ENCODE data around the gene RBM22.
"Not testable (repeated sequence)": the region's sequence is repeated elsewhere in the genome, so short reads cannot be mapped to it uniquely, and the experiment has no call there.

Gene RBM22

DNA sequence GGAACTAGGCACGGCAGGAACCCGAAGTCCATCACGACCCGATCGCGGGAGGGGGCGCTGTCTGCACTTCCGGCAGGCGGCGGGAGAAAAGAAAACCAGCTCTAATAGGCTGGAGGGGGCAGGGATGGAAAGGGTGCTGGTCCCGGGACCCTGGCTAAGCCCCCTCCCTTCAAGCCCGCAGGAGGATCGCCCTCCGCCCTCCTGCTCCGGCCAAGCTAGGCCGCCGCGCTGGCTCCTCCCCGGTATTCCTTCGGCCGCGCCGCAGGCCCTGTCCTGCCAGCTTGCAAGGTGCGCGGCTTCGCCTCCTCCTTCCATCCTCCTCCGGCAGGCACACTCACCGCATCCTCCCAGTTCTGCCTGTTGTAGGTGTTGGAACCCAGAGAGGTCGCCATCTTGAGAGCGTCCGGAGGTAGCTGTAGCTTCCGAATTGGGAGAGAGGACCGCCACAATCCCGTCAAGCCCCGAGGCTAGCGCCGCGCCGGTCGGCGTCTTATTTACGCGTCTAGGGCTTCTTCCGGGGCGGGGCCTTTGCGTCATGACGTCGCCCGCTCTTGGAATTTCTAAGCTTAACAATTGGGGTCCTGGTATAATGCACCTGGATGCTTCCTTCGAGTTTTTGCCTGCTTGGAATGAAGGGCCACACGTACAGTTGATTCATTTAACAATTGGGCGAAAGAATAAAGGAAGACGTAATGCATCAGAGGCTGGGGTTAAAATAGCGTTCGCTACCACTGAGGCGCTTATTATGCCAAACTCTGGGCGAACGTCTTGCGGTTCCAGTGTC is at the start of gene RBM22:
Gene RBM22, minus strand, starts transcription at position 469 of the 784 bp plus-strand sequence. Its CDS starts 77 bp downstream, at position 392.
- H3K27me3 ChIP-seq (ENCODE audit: low read depth, low read length), result no peaks in the 10 kb centered on the region
- H3K9me3 ChIP-seq (ENCODE audit: control insufficient read depth in 1 of 2, low read length in 2 of 2), result no peaks in the 10 kb centered on the region

DNA sequence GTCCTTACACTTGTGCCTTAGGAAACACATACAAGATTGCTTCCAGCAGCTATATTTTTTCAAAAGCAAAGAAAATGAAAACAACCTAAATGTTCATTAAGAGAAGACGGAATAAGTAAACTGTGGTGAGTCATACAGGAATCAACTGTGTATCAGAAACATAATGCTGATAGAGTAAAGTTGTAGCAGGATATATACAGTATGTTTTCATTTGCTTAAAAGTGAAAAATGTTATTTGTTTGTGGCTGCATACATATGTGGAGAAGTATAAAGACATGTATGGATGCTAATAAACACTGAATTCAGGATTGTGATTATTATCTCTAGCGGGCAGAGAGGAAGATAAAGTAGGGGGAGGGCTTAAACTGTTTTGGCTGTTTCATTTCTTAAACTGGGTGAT is 49.6 kb upstream of the RBM22 start:
- H3K36me3 ChIP-seq (ENCODE audit: control insufficient read depth in 1 of 2, insufficient read depth in 2 of 2, low read length in 2 of 2), result peaks cover 34 to 45% of the 10 kb centered on the region in 2 donors
- peaks cover 0 to 9% of the 10 kb centered on the region in 2 donors for H3K4me1 ChIP-seq (ENCODE audit: control insufficient read depth in 1 of 2, insufficient read depth in 2 of 2, low read length in 2 of 2)
- no peak overlapping the region for H3K27ac ChIP-seq (ENCODE audit: low read length)

More for the DNA sequence above, at the start of gene RBM22:
- H3K27ac ChIP-seq (ENCODE audit: low read length), result peak within 1 kb of the TSS; percentile 94
- peaks cover 30 to 31% of the 10 kb centered on the region in 2 donors for H3K36me3 ChIP-seq (ENCODE audit: control insufficient read depth in 1 of 2, insufficient read depth in 2 of 2, low read length in 2 of 2)
- H3K4me3 ChIP-seq (ENCODE audit: low read depth in 1 of 2, low read length in 2 of 2), result peak within 1 kb of the TSS; percentile 79 to 90
- peaks cover 12 to 15% of the 10 kb centered on the region in 2 donors for H3K4me1 ChIP-seq (ENCODE audit: control insufficient read depth in 1 of 2, insufficient read depth in 2 of 2, low read length in 2 of 2)

DNA sequence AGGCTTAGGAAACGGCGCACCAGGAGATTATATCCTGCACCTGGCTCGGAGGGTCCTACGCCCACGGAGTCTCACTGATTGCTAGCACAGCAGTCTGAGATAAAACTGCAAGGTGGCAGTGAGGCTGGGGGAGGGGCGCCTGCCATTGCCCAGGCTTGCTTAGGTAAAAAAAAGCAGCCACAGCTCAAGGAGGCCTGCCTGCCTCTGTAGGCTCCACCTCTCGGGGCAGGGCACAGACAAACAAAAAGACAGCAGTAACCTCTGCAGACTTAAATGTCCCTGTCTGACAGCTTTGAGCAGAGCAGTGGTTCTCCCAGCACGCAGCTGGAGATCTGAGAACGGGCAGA is 42.3 kb upstream of the RBM22 start:
- H3K27me3 ChIP-seq (ENCODE audit: low read depth, low read length); H3K4me1 ChIP-seq (ENCODE audit: control insufficient read depth in 1 of 2, insufficient read depth in 2 of 2, low read length in 2 of 2); H3K27ac ChIP-seq (ENCODE audit: low read length); H3K4me3 ChIP-seq (ENCODE audit: low read depth in 1 of 2, low read length in 2 of 2); H3K9me3 ChIP-seq (ENCODE audit: control insufficient read depth in 1 of 2, low read length in 2 of 2): not testable (repeated sequence)
- H3K36me3 ChIP-seq (ENCODE audit: control insufficient read depth in 1 of 2, insufficient read depth in 2 of 2, low read length in 2 of 2), result peaks cover 11 to 23% of the 10 kb centered on the region in 2 donors

More for the DNA sequence above, 49.6 kb upstream of the RBM22 start:
- no peak overlapping the region for H3K4me3 ChIP-seq (ENCODE audit: low read depth in 1 of 2, low read length in 2 of 2)
- no peaks in the 10 kb centered on the region for H3K27me3 ChIP-seq (ENCODE audit: low read depth, low read length)
- no peaks in the 10 kb centered on the region for H3K9me3 ChIP-seq (ENCODE audit: control insufficient read depth in 1 of 2, low read length in 2 of 2)

DNA sequence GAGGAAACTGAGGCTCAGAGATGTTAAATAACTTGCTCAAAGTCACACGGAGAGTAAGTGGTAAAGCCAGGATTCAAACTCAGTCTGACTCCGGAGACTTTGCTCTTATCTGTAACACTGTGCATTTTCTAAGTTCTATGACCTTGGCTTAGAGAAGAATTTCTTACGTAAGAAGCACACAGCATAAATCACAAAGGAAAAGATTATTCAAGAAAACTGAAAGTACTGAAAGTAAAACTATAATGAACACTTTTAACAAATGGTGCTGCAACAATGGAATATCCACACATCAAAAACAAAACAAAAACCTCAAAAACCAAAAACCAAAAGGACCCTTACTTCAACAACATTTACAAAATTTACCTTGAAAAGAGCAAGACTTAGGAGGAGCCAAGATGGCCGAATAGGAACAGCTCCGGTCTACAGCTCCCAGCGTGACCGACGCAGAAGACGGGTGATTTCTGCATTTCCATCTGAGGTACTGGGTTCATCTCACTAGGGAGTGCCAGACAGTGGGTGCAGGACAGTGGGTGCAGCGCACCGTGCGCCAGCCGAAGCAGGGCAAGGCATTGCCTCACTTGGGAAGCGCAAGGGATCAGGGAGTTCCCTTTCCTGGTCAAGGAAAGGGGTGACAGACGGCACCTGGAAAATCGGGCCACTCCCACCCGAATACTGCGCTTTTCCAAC is 41.7 kb upstream of the RBM22 start:
- H3K4me1 ChIP-seq (ENCODE audit: control insufficient read depth in 1 of 2, insufficient read depth in 2 of 2, low read length in 2 of 2); H3K27ac ChIP-seq (ENCODE audit: low read length); H3K9me3 ChIP-seq (ENCODE audit: control insufficient read depth in 1 of 2, low read length in 2 of 2); H3K4me3 ChIP-seq (ENCODE audit: low read depth in 1 of 2, low read length in 2 of 2); H3K27me3 ChIP-seq (ENCODE audit: low read depth, low read length): not testable (repeated sequence)
- H3K36me3 ChIP-seq (ENCODE audit: control insufficient read depth in 1 of 2, insufficient read depth in 2 of 2, low read length in 2 of 2), result peaks cover 11 to 23% of the 10 kb centered on the region in 2 donors

DNA sequence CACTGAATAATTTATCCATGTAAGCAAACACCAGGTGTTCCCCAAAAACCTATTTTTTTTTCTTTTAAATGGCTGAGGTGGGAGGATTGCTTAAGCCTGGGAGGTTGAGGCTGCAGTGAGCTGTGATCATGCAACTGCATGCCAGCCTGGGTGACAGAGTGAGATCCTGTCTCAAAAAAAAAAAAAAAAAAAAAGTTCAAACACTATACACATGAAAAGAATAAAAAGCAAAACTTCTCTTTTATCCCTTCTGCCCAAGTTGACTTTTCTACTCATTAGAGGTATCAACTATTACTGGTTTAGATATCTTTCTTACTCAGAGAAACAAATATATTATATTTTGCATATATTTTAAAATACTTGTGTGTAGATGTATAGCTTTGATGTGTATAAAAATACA is 40.1 kb upstream of the RBM22 start:
- no peaks in the 10 kb centered on the region for H3K27me3 ChIP-seq (ENCODE audit: low read depth, low read length)
- peaks cover 11 to 34% of the 10 kb centered on the region in 2 donors for H3K36me3 ChIP-seq (ENCODE audit: control insufficient read depth in 1 of 2, insufficient read depth in 2 of 2, low read length in 2 of 2)
- H3K4me1 ChIP-seq (ENCODE audit: control insufficient read depth in 1 of 2, insufficient read depth in 2 of 2, low read length in 2 of 2), result no peaks in the 10 kb centered on the region
- no peak overlapping the region for H3K4me3 ChIP-seq (ENCODE audit: low read depth in 1 of 2, low read length in 2 of 2)
- no peaks in the 10 kb centered on the region for H3K9me3 ChIP-seq (ENCODE audit: control insufficient read depth in 1 of 2, low read length in 2 of 2)
- H3K27ac ChIP-seq (ENCODE audit: low read length), result no peak overlapping the region

DNA sequence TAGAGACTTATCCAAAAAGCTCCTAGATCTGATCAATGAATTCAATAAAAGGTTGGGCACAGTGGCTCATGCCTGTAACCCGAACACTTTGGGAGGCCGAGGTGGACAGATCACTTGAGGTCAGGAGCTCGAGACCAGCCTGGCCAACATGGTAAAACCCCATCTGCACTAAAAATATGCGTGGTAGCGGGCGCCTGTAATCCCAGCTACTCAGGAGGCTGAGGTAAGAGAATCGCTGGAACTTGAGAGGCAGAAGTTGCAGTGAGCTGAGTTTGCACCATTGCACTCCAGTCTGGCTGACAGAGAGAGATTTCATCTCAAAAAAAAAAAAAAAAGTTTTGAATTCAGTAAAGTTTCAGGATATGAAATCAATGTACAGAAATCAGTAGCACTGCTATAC is 38.0 kb upstream of the RBM22 start:
- no peaks in the 10 kb centered on the region for H3K9me3 ChIP-seq (ENCODE audit: control insufficient read depth in 1 of 2, low read length in 2 of 2)
- no peak overlapping the region for H3K4me3 ChIP-seq (ENCODE audit: low read depth in 1 of 2, low read length in 2 of 2)
- H3K36me3 ChIP-seq (ENCODE audit: control insufficient read depth in 1 of 2, insufficient read depth in 2 of 2, low read length in 2 of 2), result peaks cover 14 to 45% of the 10 kb centered on the region in 2 donors
- no peak overlapping the region for H3K27ac ChIP-seq (ENCODE audit: low read length)
- H3K4me1 ChIP-seq (ENCODE audit: control insufficient read depth in 1 of 2, insufficient read depth in 2 of 2, low read length in 2 of 2), result no peaks in the 10 kb centered on the region
- no peaks in the 10 kb centered on the region for H3K27me3 ChIP-seq (ENCODE audit: low read depth, low read length)

DNA sequence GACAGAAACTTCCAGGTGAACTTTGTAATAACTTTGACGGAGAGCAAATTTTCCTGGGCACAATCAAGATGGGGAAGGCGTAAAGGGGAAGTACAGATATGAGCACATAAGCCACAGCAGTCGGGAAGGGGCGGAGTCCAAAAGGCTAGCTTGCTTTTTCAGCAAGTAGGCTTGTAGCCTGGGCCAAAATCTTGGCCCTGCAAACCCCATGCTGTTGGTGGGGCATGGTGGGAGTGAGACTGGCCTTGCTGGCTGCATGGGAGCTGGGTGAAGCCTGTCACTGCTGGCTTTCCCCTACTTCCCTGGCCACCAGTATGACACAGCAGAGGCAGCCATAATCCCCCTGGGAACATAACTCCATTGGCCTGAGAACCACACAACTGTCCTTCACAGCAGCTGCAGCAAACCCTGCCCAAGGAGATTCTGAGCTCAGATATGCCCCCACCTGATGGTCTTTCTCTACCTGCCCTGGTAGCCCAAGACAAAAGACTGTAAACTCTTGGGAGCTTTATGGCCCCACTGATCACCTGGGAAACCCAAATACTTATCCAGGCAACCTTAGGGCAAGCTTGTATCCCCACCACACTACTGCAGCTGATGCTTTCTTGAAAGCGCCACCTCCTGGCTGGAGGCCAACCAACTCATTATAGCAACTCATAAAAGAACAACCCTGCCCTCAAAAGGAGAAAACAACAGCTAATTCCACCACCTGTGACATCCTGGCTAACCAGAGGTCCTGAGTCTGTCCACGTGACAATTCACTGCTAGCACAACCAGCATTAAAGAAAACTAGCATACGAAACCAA is 33.9 kb upstream of the RBM22 start:
- Histone ChIP-seq H3K4me3 (ENCODE audit: low read depth in 1 of 2, low read length in 2 of 2) (no peak overlapping the region), H3K27ac (ENCODE audit: low read length) (peak overlapping the region; percentile 78), H3K9me3 (ENCODE audit: control insufficient read depth in 1 of 2, low read length in 2 of 2) (no peaks in the 10 kb centered on the region), H3K36me3 (ENCODE audit: control insufficient read depth in 1 of 2, insufficient read depth in 2 of 2, low read length in 2 of 2) (peaks cover 32 to 62% of the 10 kb centered on the region in 2 donors), H3K4me1 (ENCODE audit: control insufficient read depth in 1 of 2, insufficient read depth in 2 of 2, low read length in 2 of 2) (no peaks in the 10 kb centered on the region), H3K27me3 (ENCODE audit: low read depth, low read length) (no peaks in the 10 kb centered on the region)

DNA sequence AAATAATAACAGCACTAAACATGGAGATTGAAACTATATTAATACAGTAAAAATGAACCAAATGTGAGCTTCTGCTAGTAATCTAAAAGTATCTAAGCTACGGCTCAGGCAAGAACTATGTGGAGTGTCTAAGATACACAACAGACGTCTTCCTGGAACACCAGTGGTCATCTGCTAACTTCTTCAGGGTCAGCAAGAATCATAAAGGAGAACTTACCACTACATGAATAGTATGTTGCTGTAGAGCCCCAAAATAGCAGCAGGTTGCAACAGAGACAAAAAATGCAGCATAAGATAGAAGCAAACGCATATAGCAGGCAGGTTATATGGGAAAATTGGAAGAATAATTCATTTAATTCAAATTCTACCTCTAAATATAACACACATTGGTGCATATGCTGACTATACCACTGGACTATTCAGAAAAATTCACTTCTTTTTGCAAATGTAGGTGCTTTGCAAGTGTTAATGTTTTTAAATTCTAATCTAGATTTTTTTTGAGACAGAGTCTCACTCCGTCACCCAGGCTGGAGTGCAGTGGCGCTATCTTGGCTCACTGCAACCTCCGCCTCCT is 30.9 kb upstream of the RBM22 start:
- no peaks in the 10 kb centered on the region for H3K27me3 ChIP-seq (ENCODE audit: low read depth, low read length)
- no peak overlapping the region for H3K4me3 ChIP-seq (ENCODE audit: low read depth in 1 of 2, low read length in 2 of 2)
- no peaks in the 10 kb centered on the region for H3K4me1 ChIP-seq (ENCODE audit: control insufficient read depth in 1 of 2, insufficient read depth in 2 of 2, low read length in 2 of 2)
- H3K27ac ChIP-seq (ENCODE audit: low read length), result no peak overlapping the region
- H3K9me3 ChIP-seq (ENCODE audit: control insufficient read depth in 1 of 2, low read length in 2 of 2), result no peaks in the 10 kb centered on the region
- H3K36me3 ChIP-seq (ENCODE audit: control insufficient read depth in 1 of 2, insufficient read depth in 2 of 2, low read length in 2 of 2), result peaks cover 42 to 61% of the 10 kb centered on the region in 2 donors

DNA sequence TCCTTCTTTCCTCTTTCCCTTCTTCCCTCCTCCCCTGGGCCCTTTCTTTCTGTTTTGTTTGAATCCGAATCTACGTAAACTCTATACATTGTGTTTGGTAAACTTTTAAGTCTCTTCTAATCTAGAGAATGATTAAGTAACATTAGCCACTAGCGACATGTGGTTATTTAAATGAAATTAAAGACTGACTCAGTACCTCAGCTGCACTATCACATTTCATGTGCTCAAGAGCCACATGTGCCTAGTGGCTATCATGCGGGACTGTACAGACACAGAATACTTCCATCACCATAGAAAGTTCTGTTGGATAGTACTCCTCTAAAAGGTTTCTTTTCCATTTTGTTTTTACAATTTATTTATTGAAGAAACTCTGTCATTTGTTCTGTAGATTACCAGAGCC is 29.0 kb upstream of the RBM22 start:
- H3K27ac ChIP-seq (ENCODE audit: low read length), result no peak overlapping the region
- H3K36me3 ChIP-seq (ENCODE audit: control insufficient read depth in 1 of 2, insufficient read depth in 2 of 2, low read length in 2 of 2), result peaks cover 42 to 60% of the 10 kb centered on the region in 2 donors
- H3K4me1 ChIP-seq (ENCODE audit: control insufficient read depth in 1 of 2, insufficient read depth in 2 of 2, low read length in 2 of 2), result no peaks in the 10 kb centered on the region
- H3K9me3 ChIP-seq (ENCODE audit: control insufficient read depth in 1 of 2, low read length in 2 of 2), result no peaks in the 10 kb centered on the region
- no peaks in the 10 kb centered on the region for H3K27me3 ChIP-seq (ENCODE audit: low read depth, low read length)
- no peak overlapping the region for H3K4me3 ChIP-seq (ENCODE audit: low read depth in 1 of 2, low read length in 2 of 2)

DNA sequence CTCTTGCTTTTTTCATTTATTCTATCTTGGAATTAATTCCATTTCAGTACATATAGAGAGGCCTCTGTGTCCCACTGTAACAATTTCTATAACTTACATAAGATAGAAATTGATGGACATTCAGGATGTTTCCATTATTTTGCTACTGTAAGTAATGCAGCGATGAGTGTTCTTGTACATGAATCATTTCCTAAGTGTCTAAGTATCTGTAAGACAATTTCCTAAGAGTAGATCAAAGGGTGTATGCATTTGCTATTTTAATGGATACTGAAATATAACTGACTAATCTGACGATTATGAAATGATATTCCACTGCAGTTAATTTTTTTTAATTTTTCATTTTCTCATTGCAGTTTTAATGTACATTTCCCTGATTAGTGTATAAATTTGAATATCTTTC is 23.0 kb upstream of the RBM22 start:
- Histone ChIP-seq H3K27ac (ENCODE audit: low read length) (no peak overlapping the region), H3K36me3 (ENCODE audit: control insufficient read depth in 1 of 2, insufficient read depth in 2 of 2, low read length in 2 of 2) (peaks cover 52 to 63% of the 10 kb centered on the region in 2 donors), H3K9me3 (ENCODE audit: control insufficient read depth in 1 of 2, low read length in 2 of 2) (no peaks in the 10 kb centered on the region), H3K4me3 (ENCODE audit: low read depth in 1 of 2, low read length in 2 of 2) (no peak overlapping the region), H3K27me3 (ENCODE audit: low read depth, low read length) (no peaks in the 10 kb centered on the region), H3K4me1 (ENCODE audit: control insufficient read depth in 1 of 2, insufficient read depth in 2 of 2, low read length in 2 of 2) (no peaks in the 10 kb centered on the region)

DNA sequence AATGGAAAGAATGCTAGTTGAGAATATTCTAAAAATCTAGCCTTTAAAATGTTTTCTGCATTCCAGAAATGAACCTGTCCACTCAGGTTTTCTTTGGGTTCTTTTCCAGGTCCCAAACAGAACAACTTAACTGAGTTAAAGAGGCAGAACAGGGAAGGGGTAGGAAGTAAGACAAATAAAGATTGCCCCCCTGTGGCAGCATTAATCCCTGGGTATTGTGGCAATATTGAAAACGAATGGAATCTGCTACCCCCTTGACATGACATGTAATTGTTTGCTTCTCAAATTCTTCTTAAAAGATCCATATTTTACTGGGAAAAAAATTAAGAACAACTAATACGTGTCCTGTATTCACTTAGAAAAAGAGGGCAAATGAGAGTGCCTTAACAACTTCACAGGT is 9.3 kb upstream of the RBM22 start:
- no peaks in the 10 kb centered on the region for H3K9me3 ChIP-seq (ENCODE audit: control insufficient read depth in 1 of 2, low read length in 2 of 2)
- H3K27ac ChIP-seq (ENCODE audit: low read length), result no peak overlapping the region
- H3K4me1 ChIP-seq (ENCODE audit: control insufficient read depth in 1 of 2, insufficient read depth in 2 of 2, low read length in 2 of 2), result no peaks in the 10 kb centered on the region
- H3K36me3 ChIP-seq (ENCODE audit: control insufficient read depth in 1 of 2, insufficient read depth in 2 of 2, low read length in 2 of 2), result peaks cover 50 to 59% of the 10 kb centered on the region in 2 donors
- H3K4me3 ChIP-seq (ENCODE audit: low read depth in 1 of 2, low read length in 2 of 2), result no peak overlapping the region
- no peaks in the 10 kb centered on the region for H3K27me3 ChIP-seq (ENCODE audit: low read depth, low read length)

Measured in muscle layer of duodenum (tissue), 2 donors.